HG03378 (cell line): ENCODE results near the gene ROGDI.
"Not testable (repeated sequence)": the region's sequence is repeated elsewhere in the genome, so short reads cannot be mapped to it uniquely, and the experiment has no call there.

Experiments
- ATAC-seq: cut with Tn5 transposase; IDR thresholded peaks from one replicate; pipeline ENCODE4 v1.9.1; 2021; ENCODE audit warnings: mild to moderate bottlenecking, moderate library complexity; ENCODE audit not compliant: unreplicated experiment

The ROGDI gene

GRCh38 chr16:4792951-4793513, 9.4 kb downstream of the ROGDI start:
- ATAC-seq = no peak

GRCh38 chr16:4790871-4791270, 11.6 kb downstream of the ROGDI start:
- ATAC-seq = no peak

GRCh38 chr16:4790261-4790660, 12.2 kb downstream of the ROGDI start:
- no peak for ATAC-seq

GRCh38 chr16:4788910-4789309, 13.5 kb downstream of the ROGDI start:
- no peak for ATAC-seq

GRCh38 chr16:4788489-4788889, 13.9 kb downstream of the ROGDI start:
- no peak for ATAC-seq

- no peak for ATAC-seq
Observed at GRCh38 chr16:4787627-4788482, 14.6 kb downstream of the ROGDI start, which contains the start of gene SEPTIN12. Gene SEPTIN12 (minus strand): TSS chr16:4788345. CDS start chr16:4787645, 700 bp downstream.

DNA sequence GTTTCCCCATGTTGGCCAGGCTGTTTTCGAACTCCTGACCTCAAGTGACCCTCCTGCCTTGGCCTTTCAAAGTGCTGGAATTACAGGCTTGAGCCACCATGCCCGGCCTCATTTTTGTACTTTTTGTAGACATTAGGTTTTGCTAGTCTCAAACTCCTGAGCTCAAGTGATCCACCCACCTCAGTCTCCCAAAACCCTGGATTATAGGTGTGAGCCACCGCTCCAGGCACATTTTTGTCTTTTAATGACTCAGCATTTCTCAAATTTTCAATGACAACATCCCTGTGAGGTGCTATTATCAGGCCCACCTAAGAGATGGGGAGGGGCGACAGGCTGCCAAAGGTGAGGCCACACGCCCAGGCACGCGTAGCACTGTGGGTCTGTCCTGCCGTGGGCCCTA, 15.4 kb downstream of the ROGDI start:
- ATAC-seq = no peak

- no peak for ATAC-seq
Observed at GRCh38 chr16:4785758-4786433, 16.5 kb downstream of the ROGDI start.

- ATAC-seq = not testable (repeated sequence)
Observed at GRCh38 chr16:4784444-4784987, 17.9 kb downstream of the ROGDI start.

DNA sequence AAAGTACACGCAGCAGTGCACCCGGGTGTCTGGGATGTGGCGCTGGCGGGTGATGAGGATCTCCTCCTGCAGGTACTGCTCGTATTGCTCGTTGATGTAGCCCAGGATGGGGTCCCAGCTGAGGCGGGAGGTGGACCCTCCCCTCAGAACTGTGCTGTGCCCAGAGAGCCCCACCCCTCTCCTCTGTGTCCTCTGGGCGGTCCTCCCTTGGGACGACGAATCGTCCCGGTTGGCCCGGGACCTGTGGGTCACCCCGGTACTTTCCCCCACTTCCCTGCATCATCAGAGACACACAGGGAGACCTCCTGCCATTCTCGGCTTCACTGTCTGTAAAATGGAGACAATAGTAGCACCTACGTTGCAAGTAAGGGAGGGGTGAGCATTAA, 18.5 kb downstream of the ROGDI start:
- ATAC-seq = no peak

- ATAC-seq = no peak
Observed at GRCh38 chr16:4783251-4783950, 19.0 kb downstream of the ROGDI start.

DNA sequence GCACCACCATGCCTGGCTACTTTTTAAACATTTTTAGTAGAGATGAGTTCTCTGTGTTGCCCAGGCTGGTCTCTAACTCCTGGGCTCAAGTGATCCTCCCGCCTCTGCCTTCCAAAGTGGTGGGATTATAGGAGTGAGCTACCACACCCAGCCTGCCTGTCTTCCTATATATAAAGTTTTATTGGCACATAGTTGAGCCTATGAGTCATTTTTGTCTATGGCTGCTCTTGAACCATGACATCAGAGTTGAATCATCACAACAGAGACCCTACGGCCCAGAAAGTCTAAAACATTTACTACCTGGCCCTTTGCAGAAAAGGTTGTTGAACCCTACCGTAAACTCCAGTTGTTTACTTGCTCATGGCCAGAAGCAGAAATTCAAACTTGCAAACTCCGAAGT, 22.2 kb downstream of the ROGDI start:
- ATAC-seq = no peak

DNA sequence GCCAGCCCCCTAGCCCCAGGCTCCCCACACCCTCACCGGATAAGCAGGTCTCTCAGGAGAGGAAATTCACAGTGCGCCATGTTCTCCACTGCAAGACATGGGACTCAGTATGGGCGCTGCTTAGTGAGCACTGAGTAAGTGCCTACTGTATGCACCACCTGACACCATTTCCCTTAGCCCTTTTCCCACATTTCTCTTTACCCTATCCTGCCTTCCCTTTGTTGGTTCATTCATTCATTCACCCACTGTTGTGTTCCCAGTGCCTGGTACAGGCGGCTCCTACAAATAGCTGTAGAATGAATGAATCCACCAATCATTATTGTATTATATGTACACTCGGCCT, 24.4 kb downstream of the ROGDI start:
- no peak for ATAC-seq

DNA sequence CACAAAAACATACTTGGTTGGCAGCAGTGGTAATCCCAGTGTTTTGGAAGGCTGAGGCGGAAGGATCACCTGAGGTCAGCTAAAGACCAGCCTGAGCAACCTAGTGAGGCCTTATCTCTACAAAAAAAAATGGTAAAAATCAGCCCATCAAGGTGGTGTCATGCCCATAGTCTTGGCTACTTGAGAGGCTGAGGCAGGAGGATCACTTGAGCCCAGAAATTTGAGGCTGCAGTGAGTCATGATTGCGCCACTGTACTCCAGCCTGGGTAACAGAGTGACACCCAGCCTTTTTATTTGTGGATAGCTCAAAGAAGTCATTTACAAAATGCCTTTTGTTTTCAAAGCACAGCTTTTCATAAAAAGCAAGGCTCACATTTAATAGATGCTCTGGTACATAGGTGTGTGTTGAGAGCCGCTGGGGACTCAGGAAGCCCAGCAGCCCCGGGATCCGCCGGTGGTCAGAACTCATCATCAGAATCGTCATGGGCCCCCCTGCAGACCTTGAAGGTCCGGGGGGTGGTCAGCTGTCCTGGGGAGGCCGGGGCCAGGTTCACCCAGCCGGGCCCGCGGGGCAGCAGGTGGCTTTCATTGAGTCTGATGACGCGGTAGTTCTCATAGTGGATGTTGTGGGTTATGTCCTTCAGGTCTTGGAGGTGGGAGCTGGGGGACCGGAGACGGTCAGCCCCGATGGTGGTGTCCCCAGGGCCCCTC, 24.9 kb downstream of the ROGDI start:
- ATAC-seq = no peak

DNA sequence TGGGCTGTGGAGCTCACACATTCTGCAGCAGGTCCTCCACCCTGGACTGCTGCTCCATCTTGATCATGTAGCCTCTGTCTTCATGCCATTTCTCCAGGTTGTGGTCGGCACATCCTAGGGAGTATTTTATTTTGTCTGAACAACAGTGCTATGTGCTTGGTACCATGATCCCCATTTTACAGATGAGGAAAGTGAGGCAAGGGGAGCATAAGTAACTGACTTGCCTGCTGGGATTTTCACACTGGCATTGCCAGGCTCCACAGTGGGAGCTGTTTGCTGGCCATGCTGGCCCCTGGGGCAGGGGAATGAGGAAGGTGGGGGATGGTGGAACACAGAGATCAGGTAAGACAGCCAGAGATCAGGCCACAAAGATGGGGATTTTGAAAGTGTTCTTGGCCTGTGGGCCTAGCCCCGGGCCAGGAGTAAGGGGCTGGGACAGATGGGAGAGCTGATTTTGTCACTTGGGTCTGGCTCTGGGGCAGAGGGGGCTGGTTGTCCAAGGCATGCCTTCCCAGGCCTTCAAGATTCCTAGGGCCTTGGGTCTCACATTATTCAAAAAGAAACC, 26.2 kb downstream of the ROGDI start:
- no peak for ATAC-seq

DNA sequence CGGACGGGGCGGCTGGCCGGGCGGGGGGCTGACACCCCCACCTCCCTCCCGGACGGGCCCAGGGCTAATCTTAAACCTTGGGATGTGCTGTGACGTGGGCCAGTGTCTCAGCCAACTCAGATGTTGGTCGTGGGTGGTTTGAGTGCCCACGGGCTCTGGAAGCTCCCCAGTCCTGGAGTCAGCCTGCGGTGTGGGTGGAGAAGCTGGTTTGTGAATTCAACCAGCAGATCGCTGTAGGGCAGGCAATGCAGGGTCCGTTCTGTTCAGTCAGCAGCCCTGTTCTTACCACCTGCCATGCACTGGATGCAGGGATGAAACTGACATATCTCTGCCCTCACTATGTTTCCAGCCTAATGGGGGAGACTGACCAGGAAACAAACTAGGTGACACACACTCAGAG, 27.4 kb downstream of the ROGDI start:
- no peak for ATAC-seq

DNA sequence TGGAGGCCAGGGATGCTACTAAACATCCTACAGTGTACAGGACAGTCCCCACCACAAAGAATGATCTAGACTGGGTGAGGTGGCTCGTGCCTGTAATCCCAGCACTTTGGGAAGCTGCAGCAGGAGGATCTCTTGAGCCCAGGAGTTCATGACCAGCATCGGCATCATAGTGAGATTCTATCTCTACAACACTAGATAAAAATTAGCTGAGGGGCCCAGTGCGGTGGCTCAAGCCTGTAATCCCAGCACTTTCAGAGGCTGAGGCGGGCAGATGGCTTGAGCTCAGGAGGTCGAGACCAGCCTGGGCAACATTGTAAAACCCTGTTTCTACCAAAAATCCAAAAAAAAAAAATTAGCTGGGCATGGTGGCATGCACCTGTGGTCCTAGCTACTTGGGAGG, 30.1 kb downstream of the ROGDI start:
- ATAC-seq = no peak

- no peak for ATAC-seq
Observed at GRCh38 chr16:4771646-4772045, 30.8 kb downstream of the ROGDI start.

GRCh38 chr16:4769306-4769638, 33.2 kb downstream of the ROGDI start:
- ATAC-seq = no peak

- peak; percentile 48 for ATAC-seq
Observed at GRCh38 chr16:4768549-4769305, 33.7 kb downstream of the ROGDI start.
